Endothelial cell of hepatic sinusoid (primary cell): ENCODE data around the gene TMED1.
"Not testable (repeated sequence)": the region's sequence is repeated elsewhere in the genome, so short reads cannot be mapped to it uniquely, and the experiment has no call there.

Experiments used
- in situ Hi-C: cut with HindIII; loops from 2 replicates; pipeline ENCODE4 v1.10.0; 2017; ENCODE audit warnings: low sequenced_read_pairs

Gene TMED1

GRCh38 chr19:10835754-10836478 is at the start of gene TMED1:
Gene TMED1 (minus strand): TSS chr19:10836212. CDS start chr19:10836191, 21 bp downstream.
- in situ Hi-C loops = no loop called here

GRCh38 chr19:10885201-10886169 is 49.5 kb upstream of the TMED1 start:
- in situ Hi-C loops = no loop called here

- in situ Hi-C loops = no loop called here
Observed at GRCh38 chr19:10884274-10884673, 48.3 kb upstream of the TMED1 start.

GRCh38 chr19:10882108-10882457 is 46.1 kb upstream of the TMED1 start:
- in situ Hi-C loops = no loop called here

- in situ Hi-C loops = no loop called here
Observed at GRCh38 chr19:10881403-10882107, 45.5 kb upstream of the TMED1 start.

GRCh38 chr19:10878253-10878652 is 42.2 kb upstream of the TMED1 start:
- in situ Hi-C loops = loop anchor here (5.0 kb wide), 3 partner anchors 34 to 184 kb away; no protein-coding TSS in a partner anchor

GRCh38 chr19:10877608-10878007 is 41.6 kb upstream of the TMED1 start:
- in situ Hi-C loops = loop anchor here (5.0 kb wide), 3 partner anchors 35 to 185 kb away; no protein-coding TSS in a partner anchor

- in situ Hi-C loops = loop anchor here (5.0 kb wide), 3 partner anchors 36 to 186 kb away; no protein-coding TSS in a partner anchor
Observed at GRCh38 chr19:10876459-10877240, 40.6 kb upstream of the TMED1 start.

- in situ Hi-C loops = no loop called here
Observed at GRCh38 chr19:10874024-10874423, 38.0 kb upstream of the TMED1 start.

GRCh38 chr19:10872546-10873107 is 36.6 kb upstream of the TMED1 start:
- in situ Hi-C loops = no loop called here

GRCh38 chr19:10871711-10872545 is 35.9 kb upstream of the TMED1 start:
- in situ Hi-C loops = no loop called here

- in situ Hi-C loops = no loop called here
Observed at GRCh38 chr19:10870955-10871603, 35.1 kb upstream of the TMED1 start, which contains the start of gene CARM1. Gene CARM1 (plus strand): TSS chr19:10871553. CDS start chr19:10871703, 150 bp downstream.

- in situ Hi-C loops = no loop called here
Observed at GRCh38 chr19:10870501-10870954, 34.5 kb upstream of the TMED1 start.

GRCh38 chr19:10869872-10870311 is 33.9 kb upstream of the TMED1 start:
- in situ Hi-C loops = not testable (repeated sequence)

- in situ Hi-C loops = no loop called here
Observed at GRCh38 chr19:10868872-10869547, 33.0 kb upstream of the TMED1 start.

GRCh38 chr19:10866495-10866894 is 30.5 kb upstream of the TMED1 start:
- in situ Hi-C loops = no loop called here

GRCh38 chr19:10864538-10864899 is 28.5 kb upstream of the TMED1 start:
- in situ Hi-C loops = no loop called here
